Suprapubic skin (tissue), 4 donors: ENCODE results near the gene TAF4B. TPM values are rescaled to one million over a fixed set of nuclear protein-coding genes. Genes with fewer than 3 reads are reported as not detected.
"Not testable (repeated sequence)": the region's sequence is repeated elsewhere in the genome, so short reads cannot be mapped to it uniquely, and the experiment has no call there.

Experiments used
- DNase-seq, 2 donors: peaks; one replicate each; pipeline ENCODE4 v3.0.0-alpha.2; 2019; ENCODE audit warnings: low spot score in 2 of 2
- H3K27ac ChIP-seq: fragments of 200-600 bp; sonication (generic); one replicate; pipeline ENCODE4 v1.5.1; 2019
- H3K27me3 ChIP-seq: fragments of 200-600 bp; sonication (generic); one replicate; pipeline ENCODE4 v1.5.1; 2019
- H3K36me3 ChIP-seq: fragments of 200-600 bp; sonication (generic); one replicate; pipeline ENCODE4 v1.5.1; 2019
- H3K4me1 ChIP-seq: fragments of 200-600 bp; sonication (generic); one replicate; pipeline ENCODE4 v1.5.1; 2019
- H3K4me3 ChIP-seq: fragments of 200-600 bp; sonication (generic); one replicate; pipeline ENCODE4 v1.5.1; 2019; ENCODE audit warnings: mild to moderate bottlenecking
- H3K9me3 ChIP-seq: fragments of 200-600 bp; sonication (generic); one replicate; pipeline ENCODE4 v1.5.1; 2019
- EP300 ChIP-seq: sonication (generic); formaldehyde crosslinking; IDR thresholded peaks from one replicate; pipeline ENCODE4 v1.6.1; 2017; ENCODE audit warnings: antibody characterized with exemption
- POLR2A ChIP-seq, 2 donors: fragments of 450-650 bp; IDR thresholded peaks; one replicate each; pipeline ENCODE4 v1.6.1; 2017; ENCODE audit warnings: antibody characterized with exemption in 2 of 2, mild to moderate bottlenecking in 2 of 2, moderate library complexity in 2 of 2
- POLR2AphosphoS5 ChIP-seq, 3 donors: sonication (generic); formaldehyde crosslinking; IDR thresholded peaks; one replicate each; pipeline ENCODE4 v1.6.1; 2017; ENCODE audit warnings: antibody characterized with exemption in 3 of 3
- WGBS: methylation state at CpG from one replicate; pipeline ENCODE4 v1.1.5; 2018; 5-methylcytosine and 5-hydroxymethylcytosine counted together
- total RNA-seq, 4 donors: library from RNA; depleted of rRNA; stranded (reverse); fragments of >200 nt; gene quantifications; one replicate each; pipeline ENCODE4 v1.1.0, GENCODE V29; 2016
- TF ChIP-seq, protein P1 (sequence below), 2 donors: fragments of 200-600 bp in 1 of 2; fragments of 450-650 bp in 1 of 2; sonication (generic) in 1 of 2; IDR thresholded peaks; one replicate each; pipeline ENCODE4 v1.5.1; 2016 to 2019; ENCODE audit warnings: antibody characterized with exemption in 2 of 2, mild to moderate bottlenecking in 1 of 2, moderate library complexity in 1 of 2

TAF4B gene
- total RNA-seq, 4 donors from 2014 or later, result 21.9 to 28.4 (median 23.4) TPM

DNA sequence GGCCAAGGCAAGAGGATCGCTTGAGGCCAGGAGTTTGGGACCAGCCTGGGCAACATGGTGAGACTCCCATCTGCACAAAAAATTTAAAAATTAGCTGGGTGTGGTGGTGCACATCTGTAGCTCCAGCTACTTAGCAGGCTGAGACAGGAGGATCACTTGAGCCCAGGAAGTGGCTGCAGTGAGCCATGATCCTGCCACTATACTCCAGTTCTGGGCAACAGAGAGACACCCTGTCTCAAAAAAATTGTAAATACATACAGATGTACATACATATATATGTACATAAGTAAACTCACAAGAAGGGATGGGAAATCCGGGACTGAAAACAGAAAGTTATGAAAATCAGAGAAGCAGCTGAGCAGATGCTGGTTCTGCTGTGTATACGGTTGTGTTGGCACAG, 29.6 kb upstream of the TAF4B start:
- no peak overlapping the region for H3K27ac ChIP-seq
- WGBS, result 91% methylated on average over 3 of the region's 3 CpGs
- TF ChIP-seq POLR2AphosphoS5 (IDR thresholded peaks at IDR 0.05), result no peak
- TF ChIP-seq, protein P1, sequence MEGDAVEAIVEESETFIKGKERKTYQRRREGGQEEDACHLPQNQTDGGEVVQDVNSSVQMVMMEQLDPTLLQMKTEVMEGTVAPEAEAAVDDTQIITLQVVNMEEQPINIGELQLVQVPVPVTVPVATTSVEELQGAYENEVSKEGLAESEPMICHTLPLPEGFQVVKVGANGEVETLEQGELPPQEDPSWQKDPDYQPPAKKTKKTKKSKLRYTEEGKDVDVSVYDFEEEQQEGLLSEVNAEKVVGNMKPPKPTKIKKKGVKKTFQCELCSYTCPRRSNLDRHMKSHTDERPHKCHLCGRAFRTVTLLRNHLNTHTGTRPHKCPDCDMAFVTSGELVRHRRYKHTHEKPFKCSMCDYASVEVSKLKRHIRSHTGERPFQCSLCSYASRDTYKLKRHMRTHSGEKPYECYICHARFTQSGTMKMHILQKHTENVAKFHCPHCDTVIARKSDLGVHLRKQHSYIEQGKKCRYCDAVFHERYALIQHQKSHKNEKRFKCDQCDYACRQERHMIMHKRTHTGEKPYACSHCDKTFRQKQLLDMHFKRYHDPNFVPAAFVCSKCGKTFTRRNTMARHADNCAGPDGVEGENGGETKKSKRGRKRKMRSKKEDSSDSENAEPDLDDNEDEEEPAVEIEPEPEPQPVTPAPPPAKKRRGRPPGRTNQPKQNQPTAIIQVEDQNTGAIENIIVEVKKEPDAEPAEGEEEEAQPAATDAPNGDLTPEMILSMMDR (IDR thresholded peaks at IDR 0.05), result no peak
- no peak for TF ChIP-seq EP300
- H3K4me1 ChIP-seq, result no peaks in the 10 kb centered on the region
- H3K4me3 ChIP-seq, result no peak overlapping the region
- no peaks in the 10 kb centered on the region for H3K9me3 ChIP-seq
- DNase-seq, result no peak
- H3K36me3 ChIP-seq, result no peaks in the 10 kb centered on the region
- no peaks in the 10 kb centered on the region for H3K27me3 ChIP-seq

DNA sequence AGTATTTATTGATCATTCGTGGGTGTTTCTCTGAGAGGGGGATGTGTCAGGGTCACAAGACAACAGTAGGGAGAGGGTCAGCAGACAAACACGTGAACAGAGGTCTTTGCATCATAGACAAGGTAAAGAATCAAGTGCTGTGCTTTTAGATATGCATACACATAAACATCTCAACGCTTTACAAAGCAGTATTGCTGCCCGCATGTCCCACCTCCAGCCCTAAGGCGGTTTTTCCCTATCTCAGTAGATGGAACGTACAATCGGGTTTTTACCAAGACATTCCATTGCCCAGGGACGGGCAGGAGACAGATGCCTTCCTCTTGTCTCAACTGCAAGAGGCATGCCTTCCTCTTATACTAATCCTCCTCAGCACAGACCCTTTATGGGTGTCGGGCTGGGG, 24.2 kb upstream of the TAF4B start:
- H3K9me3 ChIP-seq, H3K27me3 ChIP-seq, H3K27ac ChIP-seq, H3K4me1 ChIP-seq, H3K36me3 ChIP-seq, DNase-seq, H3K4me3 ChIP-seq: not testable (repeated sequence)
- WGBS, result 75% methylated on average over 8 of the region's 9 CpGs

DNA sequence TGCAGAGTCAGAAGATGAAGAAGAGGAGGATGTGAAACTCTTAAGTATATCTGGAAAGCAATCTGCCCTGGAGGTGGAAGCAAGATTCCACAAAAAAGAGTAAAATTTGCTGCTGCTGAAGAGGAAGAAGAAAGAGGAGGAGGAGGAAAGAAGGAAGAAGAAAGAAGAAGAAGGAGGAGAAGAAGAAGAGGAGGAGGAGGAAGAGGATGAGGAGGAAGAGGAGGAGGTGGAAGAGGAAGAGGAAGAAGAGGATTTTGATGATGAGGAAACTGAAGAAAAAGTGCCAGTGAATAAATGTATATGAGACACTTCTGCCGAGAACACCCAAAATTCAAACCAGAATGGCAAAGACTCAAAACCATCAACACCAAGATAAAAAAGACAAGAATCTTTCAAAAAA, 20.9 kb upstream of the TAF4B start:
- WGBS, result 70% methylated on average over 1 of the region's 1 CpG
- H3K9me3 ChIP-seq, result no peaks in the 10 kb centered on the region
- H3K27me3 ChIP-seq, result no peaks in the 10 kb centered on the region
- no peak for TF ChIP-seq POLR2AphosphoS5 (IDR thresholded peaks at IDR 0.05)
- TF ChIP-seq POLR2A (IDR thresholded peaks at IDR 0.05), result no peak
- no peak for TF ChIP-seq EP300
- TF ChIP-seq, protein P1 (IDR thresholded peaks at IDR 0.05), result no peak
- no peaks in the 10 kb centered on the region for H3K4me1 ChIP-seq
- H3K36me3 ChIP-seq, result no peaks in the 10 kb centered on the region
- no peak overlapping the region for H3K27ac ChIP-seq
- no peak overlapping the region for H3K4me3 ChIP-seq
- DNase-seq, result no peak

DNA sequence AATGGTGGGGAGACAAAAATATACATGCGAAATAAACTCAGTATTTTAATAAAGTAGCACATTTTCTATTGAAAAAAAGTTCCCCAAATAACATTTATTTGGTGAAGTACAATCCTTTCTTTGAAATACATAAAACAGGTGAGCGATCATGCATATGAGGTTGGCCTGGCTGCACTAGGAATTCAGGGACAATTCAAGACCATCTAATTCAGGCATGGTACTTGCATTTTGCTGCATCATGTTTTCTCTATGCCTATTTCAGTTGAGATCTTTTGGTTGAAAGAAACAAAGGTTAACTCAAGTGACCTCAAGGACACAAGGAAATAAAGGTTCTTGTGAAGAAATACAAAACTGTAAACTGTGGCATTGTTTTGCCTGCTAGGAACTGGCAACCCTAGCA, 19.8 kb upstream of the TAF4B start:
- TF ChIP-seq POLR2AphosphoS5 (IDR thresholded peaks at IDR 0.05) (no peak), EP300 (no peak), POLR2A (IDR thresholded peaks at IDR 0.05) (no peak)
- TF ChIP-seq, protein P1 (IDR thresholded peaks at IDR 0.05), result no peak
- WGBS, result 91% methylated on average over 2 of the region's 2 CpGs
- Histone ChIP-seq H3K36me3 (no peaks in the 10 kb centered on the region), H3K4me3 (no peak overlapping the region), H3K27me3 (no peaks in the 10 kb centered on the region), H3K27ac (no peak overlapping the region), H3K9me3 (no peaks in the 10 kb centered on the region), H3K4me1 (no peaks in the 10 kb centered on the region)
- no peak for DNase-seq

DNA sequence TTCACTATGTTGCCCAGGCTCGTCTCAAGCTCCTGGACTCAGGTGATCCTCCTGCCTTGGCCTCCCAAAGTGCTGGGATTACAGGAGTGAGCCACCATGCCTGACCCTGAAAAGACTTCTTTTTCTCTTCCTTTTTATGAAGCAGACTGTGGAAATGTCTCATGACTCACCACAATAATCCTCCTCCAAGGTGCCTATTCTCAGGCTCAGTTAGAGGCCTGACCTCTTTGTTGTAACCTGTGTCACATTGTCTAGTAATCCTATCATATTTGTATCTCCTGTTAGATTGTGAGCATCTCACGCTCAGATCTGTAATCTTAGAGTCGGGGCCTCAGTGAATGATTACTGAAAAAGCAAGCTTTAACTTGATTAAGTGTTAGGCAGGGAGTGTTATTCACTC, 18.3 kb upstream of the TAF4B start:
- DNase-seq, result no peak
- no peak overlapping the region for H3K27ac ChIP-seq
- no peaks in the 10 kb centered on the region for H3K27me3 ChIP-seq
- TF ChIP-seq POLR2AphosphoS5 (IDR thresholded peaks at IDR 0.05) (no peak), EP300 (no peak)
- H3K9me3 ChIP-seq, result no peaks in the 10 kb centered on the region
- no peak overlapping the region for H3K4me3 ChIP-seq
- 70% methylated on average over 3 of the region's 3 CpGs for WGBS
- H3K36me3 ChIP-seq, result no peaks in the 10 kb centered on the region
- no peaks in the 10 kb centered on the region for H3K4me1 ChIP-seq

DNA sequence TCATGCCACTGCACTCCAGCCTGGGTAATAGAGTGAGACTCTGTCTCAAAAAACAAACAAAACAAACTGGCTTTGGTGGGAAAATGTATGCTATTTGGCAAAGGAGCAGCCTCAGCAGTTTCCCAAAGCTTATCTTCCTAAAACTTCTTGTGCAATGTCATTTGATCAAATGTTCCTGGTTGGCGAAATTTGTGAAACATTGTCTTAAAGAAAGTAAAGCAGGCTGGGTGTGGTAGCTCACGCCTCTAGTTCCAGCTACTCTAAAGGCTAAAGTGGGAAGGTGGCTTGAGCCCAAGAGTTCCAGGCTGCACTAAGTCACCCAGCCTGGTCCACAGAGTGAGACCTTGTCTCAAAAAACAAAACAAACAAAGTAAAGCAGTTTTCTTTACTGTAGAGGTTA, 17.3 kb upstream of the TAF4B start:
- Histone ChIP-seq H3K27me3 (no peaks in the 10 kb centered on the region), H3K4me1 (no peaks in the 10 kb centered on the region), H3K36me3 (no peaks in the 10 kb centered on the region), H3K4me3 (no peak overlapping the region), H3K27ac (no peak overlapping the region), H3K9me3 (no peaks in the 10 kb centered on the region)
- 75% methylated on average over 2 of the region's 2 CpGs for WGBS
- TF ChIP-seq, protein P1 (IDR thresholded peaks at IDR 0.05), result no peak
- no peak for TF ChIP-seq EP300
- no peak for TF ChIP-seq POLR2AphosphoS5 (IDR thresholded peaks at IDR 0.05)
- no peak for TF ChIP-seq POLR2A (IDR thresholded peaks at IDR 0.05)
- no peak for DNase-seq
